Measurements from ENCODE around the gene SPAG9.

The SPAG9 gene, protein sequence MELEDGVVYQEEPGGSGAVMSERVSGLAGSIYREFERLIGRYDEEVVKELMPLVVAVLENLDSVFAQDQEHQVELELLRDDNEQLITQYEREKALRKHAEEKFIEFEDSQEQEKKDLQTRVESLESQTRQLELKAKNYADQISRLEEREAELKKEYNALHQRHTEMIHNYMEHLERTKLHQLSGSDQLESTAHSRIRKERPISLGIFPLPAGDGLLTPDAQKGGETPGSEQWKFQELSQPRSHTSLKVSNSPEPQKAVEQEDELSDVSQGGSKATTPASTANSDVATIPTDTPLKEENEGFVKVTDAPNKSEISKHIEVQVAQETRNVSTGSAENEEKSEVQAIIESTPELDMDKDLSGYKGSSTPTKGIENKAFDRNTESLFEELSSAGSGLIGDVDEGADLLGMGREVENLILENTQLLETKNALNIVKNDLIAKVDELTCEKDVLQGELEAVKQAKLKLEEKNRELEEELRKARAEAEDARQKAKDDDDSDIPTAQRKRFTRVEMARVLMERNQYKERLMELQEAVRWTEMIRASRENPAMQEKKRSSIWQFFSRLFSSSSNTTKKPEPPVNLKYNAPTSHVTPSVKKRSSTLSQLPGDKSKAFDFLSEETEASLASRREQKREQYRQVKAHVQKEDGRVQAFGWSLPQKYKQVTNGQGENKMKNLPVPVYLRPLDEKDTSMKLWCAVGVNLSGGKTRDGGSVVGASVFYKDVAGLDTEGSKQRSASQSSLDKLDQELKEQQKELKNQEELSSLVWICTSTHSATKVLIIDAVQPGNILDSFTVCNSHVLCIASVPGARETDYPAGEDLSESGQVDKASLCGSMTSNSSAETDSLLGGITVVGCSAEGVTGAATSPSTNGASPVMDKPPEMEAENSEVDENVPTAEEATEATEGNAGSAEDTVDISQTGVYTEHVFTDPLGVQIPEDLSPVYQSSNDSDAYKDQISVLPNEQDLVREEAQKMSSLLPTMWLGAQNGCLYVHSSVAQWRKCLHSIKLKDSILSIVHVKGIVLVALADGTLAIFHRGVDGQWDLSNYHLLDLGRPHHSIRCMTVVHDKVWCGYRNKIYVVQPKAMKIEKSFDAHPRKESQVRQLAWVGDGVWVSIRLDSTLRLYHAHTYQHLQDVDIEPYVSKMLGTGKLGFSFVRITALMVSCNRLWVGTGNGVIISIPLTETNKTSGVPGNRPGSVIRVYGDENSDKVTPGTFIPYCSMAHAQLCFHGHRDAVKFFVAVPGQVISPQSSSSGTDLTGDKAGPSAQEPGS (N-terminal part only)

GRCh38 chr17:51120739-51121619 is at the start of gene SPAG9:
TSS of gene SPAG9 (minus strand) at chr17:51120868. CDS start at chr17:51120656, 212 bp downstream.
- DNase-seq (ENCODE audit: low read depth) = peak; percentile 93
- no peak for TF ChIP-seq CTCF (conservative IDR thresholded peaks at IDR 0.05; ENCODE audit: control insufficient read depth, insufficient read depth, low read depth, low read length)
- H3K4me3 ChIP-seq (ENCODE audit: control insufficient read depth, low read depth, low read length) = peak within 1 kb of the TSS; percentile 90

- TF ChIP-seq CTCF (conservative IDR thresholded peaks at IDR 0.05; ENCODE audit: control insufficient read depth, insufficient read depth, low read depth, low read length) = no peak
- no peak for DNase-seq (ENCODE audit: low read depth)
- H3K4me3 ChIP-seq (ENCODE audit: control insufficient read depth, low read depth, low read length) = no peak overlapping the region
These were observed 48.7 kb upstream of the SPAG9 start for GRCh38 chr17:51169340-51169739.

- peak overlapping the region; percentile 86 for H3K4me3 ChIP-seq (ENCODE audit: control insufficient read depth, low read depth, low read length)
- no peak for DNase-seq (ENCODE audit: low read depth)
- TF ChIP-seq CTCF (conservative IDR thresholded peaks at IDR 0.05; ENCODE audit: control insufficient read depth, insufficient read depth, low read depth, low read length) = peak; percentile 58
These were observed 46.6 kb upstream of the SPAG9 start for GRCh38 chr17:51166987-51167931.

DNA sequence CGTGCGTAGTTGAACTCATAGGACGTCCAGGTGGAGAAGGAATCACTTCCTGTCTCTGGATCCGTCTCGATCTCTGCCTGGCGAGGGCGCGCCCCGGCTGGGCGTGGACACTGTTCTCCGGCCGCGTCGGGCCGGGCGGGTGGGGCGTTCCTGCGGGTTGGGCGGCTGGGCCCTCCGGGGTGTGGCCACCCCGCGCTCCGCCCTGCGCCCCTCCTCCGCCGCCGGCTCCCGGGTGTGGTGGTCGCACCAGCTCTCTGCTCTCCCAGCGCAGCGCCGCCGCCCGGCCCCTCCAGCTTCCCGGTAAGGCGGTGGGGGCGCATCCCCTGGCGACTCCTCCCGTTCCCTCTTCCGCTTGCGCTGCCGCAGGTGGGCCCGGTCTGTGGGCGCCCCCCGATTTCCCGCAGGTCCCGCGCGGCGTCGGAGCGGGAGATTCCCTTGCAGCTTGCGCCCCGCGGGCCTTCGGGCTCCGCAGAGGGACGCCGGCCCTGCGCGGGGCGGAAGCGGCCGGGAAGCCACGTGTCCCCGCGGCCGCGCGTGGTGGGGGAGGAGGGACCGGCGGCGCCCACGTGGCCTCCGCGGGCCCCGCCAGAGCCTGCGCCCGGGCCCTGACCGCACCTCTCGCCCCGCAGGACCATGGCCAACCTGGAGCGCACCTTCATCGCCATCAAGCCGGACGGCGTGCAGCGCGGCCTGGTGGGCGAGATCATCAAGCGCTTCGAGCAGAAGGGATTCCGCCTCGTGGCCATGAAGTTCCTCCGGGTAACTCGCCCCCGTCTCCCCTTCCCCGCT is 45.7 kb upstream of the SPAG9 start, which contains the start of gene NME2:
Gene NME2, plus strand, starts transcription at position 214 of the 789 bp plus-strand sequence. Its CDS starts 420 bp downstream, at position 634.
- H3K4me3 ChIP-seq (ENCODE audit: control insufficient read depth, low read depth, low read length) = peak within 1 kb of the TSS; percentile 86
- no peak for TF ChIP-seq CTCF (conservative IDR thresholded peaks at IDR 0.05; ENCODE audit: control insufficient read depth, insufficient read depth, low read depth, low read length)
- DNase-seq (ENCODE audit: low read depth) = peak; percentile 77

GRCh38 chr17:51165680-51166197 is 45.1 kb upstream of the SPAG9 start:
- H3K4me3 ChIP-seq (ENCODE audit: control insufficient read depth, low read depth, low read length) = peak overlapping the region; percentile 72
- DNase-seq (ENCODE audit: low read depth) = no peak
- TF ChIP-seq CTCF (conservative IDR thresholded peaks at IDR 0.05; ENCODE audit: control insufficient read depth, insufficient read depth, low read depth, low read length) = no peak
